Heart right ventricle (tissue), 16 donors: Measurements from ENCODE around the gene SSBP1. TPM values are rescaled to one million over a fixed set of nuclear protein-coding genes. Genes with fewer than 3 reads are reported as not detected.

Source experiments
- ATAC-seq, 8 donors: fragments of 200-7000 bp; cut with Tn5 transposase; one replicate each; pipeline ENCODE4 v1.9.1; 2020; ENCODE audit warnings: mild to moderate bottlenecking in 8 of 8, moderate library complexity in 8 of 8, moderate number of reproducible peaks in 1 of 8
- DNase-seq, 2 donors: peaks; one replicate each; pipeline ENCODE4 v3.0.0-alpha.2; 2020
- H3K27ac ChIP-seq, 10 donors: fragments of 200-600 bp; sonication (generic) in 2 of 10; one replicate each; pipeline versions ENCODE4 v1.5.0 to v1.8.0; 2020 to 2022; ENCODE audit warnings: mild to moderate bottlenecking in 3 of 10
- H3K27me3 ChIP-seq, 7 donors: fragments of 200-600 bp; one replicate each; pipeline ENCODE4 v1.8.0; 2021 to 2022; ENCODE audit warnings: mild to moderate bottlenecking in 2 of 7
- H3K36me3 ChIP-seq, 9 donors: fragments of 200-600 bp; sonication (generic) in 1 of 9; one replicate each; pipeline versions ENCODE4 v1.5.0 to v1.8.0; 2020 to 2022; ENCODE audit warnings: mild to moderate bottlenecking in 2 of 9
- H3K4me1 ChIP-seq, 9 donors: fragments of 200-600 bp; sonication (generic) in 1 of 9; one replicate each; pipeline versions ENCODE4 v1.5.0 to v1.8.0; 2020 to 2022; ENCODE audit warnings: mild to moderate bottlenecking in 4 of 9
- H3K4me3 ChIP-seq, 10 donors: fragments of 200-600 bp; sonication (generic) in 2 of 10; one replicate each; pipeline versions ENCODE4 v1.5.0 to v1.8.0; 2020 to 2022; ENCODE audit warnings: mild to moderate bottlenecking in 7 of 10, moderate library complexity in 2 of 10
- H3K9me3 ChIP-seq, 11 donors: fragments of 200-600 bp in 10 of 11; sonication (generic) in 2 of 11; one replicate each; pipeline versions ENCODE4 v1.5.0 to v1.8.0; 2013 to 2022; ENCODE audit warnings: mild to moderate bottlenecking in 2 of 11, control low read depth in 1 of 11, moderate library complexity in 1 of 11
- WGBS, 2 donors: extraction: QIAGEN DNeasy Blood & Tissue Kit; methylation state at CpG; one replicate each; pipeline ENCODE4 v1.1.7; 2013; ENCODE audit warnings: inconsistent platforms in 1 of 2; 5-methylcytosine and 5-hydroxymethylcytosine counted together
- intact Hi-C, 10 donors: fragments of 100-400 bp; cut with DNase I; formaldehyde crosslinking; loops; one replicate each; pipeline versions ENCODE4 v1.11.1 to v1.14.2; 2022
- polyA plus RNA-seq, 2 donors: library from polyadenylated mRNA; stranded (reverse); fragments of 200-250 nt; gene quantifications; one replicate each; pipeline ENCODE4 v1.2.3, GENCODE V29; 2013
- total RNA-seq, 10 donors: library from RNA; stranded (reverse); fragmentation: NEBNext Ultra II Directional in 3 of 10; extraction: Animal tissue kit (Norgen Biotek cat#: 25700) in 3 of 10; gene quantifications; one replicate each; pipeline versions ENCODE4 v1.2.1 to v1.2.4, GENCODE V29; 2021 to 2023
- TF ChIP-seq, protein P1 (sequence below), 9 donors: fragments of 200-600 bp; sonication (generic) in 2 of 9; IDR thresholded peaks; one replicate each; pipeline versions ENCODE4 v1.5.0 to v1.8.0; 2021 to 2022; ENCODE audit warnings: antibody characterized with exemption in 9 of 9, mild to moderate bottlenecking in 5 of 9, moderate library complexity in 1 of 9
- donor health status: Arrhythmogenic right ventricular cardiomyopathy.
- donor health status: ischemic (EF 13 %, LVEDD 7.1; RV severe dilation, severe dysfunction).
- donor health status: healthy with polysubstance abuse.
- donor health status: DM: no; HTN: yes; CAD: no.
- donor health status: DM: no; HTN: no; CAD: no.
- donor health status: ischemic (EF 25% LVEDD 6.9; RV normal size, moderate dysfunction).
- donor health status: ischemic (EF 25% LVEDD 5.7; RV mildly dilated, moderate dysfunction).
- donor health status: healthy.
- donor health status: DM: yes; HTN: yes; CAD: no.
- donor health status: Ischemic cardiomyopathy.
- donor health status: ischemic (EF 35%, LVEDD 5.7; RV mildly dilated, moderate dysfunction).
- donor health status: nonischemic (EF 11% LVEDD 7.7; RV severe dilation, severe dysfunction).
- donor health status: DM: yes; HTN: yes; CAD: no.
- donor health status: PGD.
- donor health status: ischemic (EF 29% LVEDD 5.4; RV normal size, mild dysfunction).
- donor health status: nonischemic (EF 23%, LVEDD 6.1; RV moderate dilation, normal function).

The SSBP1 gene
- total and polyA plus RNA-seq, 12 donors, result 97.4 to 256 (median 109) TPM

DNA sequence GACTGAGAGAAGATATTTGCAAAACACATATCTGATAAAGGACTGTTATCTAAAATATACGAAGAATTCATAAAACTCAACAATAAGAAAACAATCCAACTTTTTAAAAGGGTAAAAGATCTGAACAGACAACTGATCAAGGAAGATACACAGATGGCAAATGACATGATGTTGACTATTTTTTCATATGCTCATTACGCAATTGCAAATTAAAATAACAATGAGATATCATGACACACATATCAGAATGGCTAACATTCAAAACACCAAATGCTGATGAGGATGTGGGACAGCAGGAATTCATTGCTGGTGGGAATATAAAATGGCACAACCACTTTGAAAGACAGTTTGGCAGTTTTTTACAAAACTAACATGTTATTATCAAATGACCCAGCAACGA, 45.1 kb upstream of the SSBP1 start:
- TF ChIP-seq, protein P1, sequence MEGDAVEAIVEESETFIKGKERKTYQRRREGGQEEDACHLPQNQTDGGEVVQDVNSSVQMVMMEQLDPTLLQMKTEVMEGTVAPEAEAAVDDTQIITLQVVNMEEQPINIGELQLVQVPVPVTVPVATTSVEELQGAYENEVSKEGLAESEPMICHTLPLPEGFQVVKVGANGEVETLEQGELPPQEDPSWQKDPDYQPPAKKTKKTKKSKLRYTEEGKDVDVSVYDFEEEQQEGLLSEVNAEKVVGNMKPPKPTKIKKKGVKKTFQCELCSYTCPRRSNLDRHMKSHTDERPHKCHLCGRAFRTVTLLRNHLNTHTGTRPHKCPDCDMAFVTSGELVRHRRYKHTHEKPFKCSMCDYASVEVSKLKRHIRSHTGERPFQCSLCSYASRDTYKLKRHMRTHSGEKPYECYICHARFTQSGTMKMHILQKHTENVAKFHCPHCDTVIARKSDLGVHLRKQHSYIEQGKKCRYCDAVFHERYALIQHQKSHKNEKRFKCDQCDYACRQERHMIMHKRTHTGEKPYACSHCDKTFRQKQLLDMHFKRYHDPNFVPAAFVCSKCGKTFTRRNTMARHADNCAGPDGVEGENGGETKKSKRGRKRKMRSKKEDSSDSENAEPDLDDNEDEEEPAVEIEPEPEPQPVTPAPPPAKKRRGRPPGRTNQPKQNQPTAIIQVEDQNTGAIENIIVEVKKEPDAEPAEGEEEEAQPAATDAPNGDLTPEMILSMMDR (IDR thresholded peaks at IDR 0.05), result no peak
- peaks cover 0 to 5% (median 0%) of the 10 kb centered on the region in 9 donors for H3K36me3 ChIP-seq
- no peaks in the 10 kb centered on the region for H3K27me3 ChIP-seq
- no peak overlapping the region for H3K27ac ChIP-seq
- WGBS, 2 donors, result 89 to 92% methylated on average over 3 of the region's 3 CpGs
- no peaks in the 10 kb centered on the region for H3K9me3 ChIP-seq
- DNase-seq (no peak), ATAC-seq (no peak)
- peaks cover 0 to 39% (median 25%) of the 10 kb centered on the region in 9 donors for H3K4me1 ChIP-seq
- H3K4me3 ChIP-seq, result no peak overlapping the region
- intact Hi-C loops, result no loop called here

DNA sequence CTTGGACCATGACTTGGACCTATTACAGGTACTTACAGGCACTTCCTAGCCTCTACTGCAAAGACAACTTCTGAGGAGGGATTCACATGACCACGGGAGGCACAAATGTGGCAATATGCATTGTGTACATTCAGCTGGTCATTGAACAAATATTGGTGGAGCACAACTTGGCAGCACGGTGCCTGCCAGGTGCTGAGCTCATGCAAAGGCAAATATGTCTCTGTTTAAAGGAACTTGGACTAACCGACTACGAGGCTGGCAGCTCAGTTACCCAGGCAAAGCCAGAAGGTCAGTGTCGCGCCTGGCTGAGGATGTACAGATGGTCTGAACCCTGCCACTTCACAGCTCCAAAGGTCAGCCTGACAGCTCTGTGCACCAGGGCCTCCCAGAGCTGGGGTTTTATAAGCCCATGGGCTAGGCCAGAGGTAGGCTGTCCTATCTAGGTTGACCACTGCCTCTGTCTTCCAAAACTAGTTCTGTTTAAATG, 42.3 kb upstream of the SSBP1 start:
- Histone ChIP-seq H3K36me3 (no peaks in the 10 kb centered on the region), H3K4me3 (no peak overlapping the region), H3K4me1 (peaks cover 0 to 56% (median 35%) of the 10 kb centered on the region in 9 donors), H3K27ac (peak overlapping the region in 1 of 10 donors; percentile 33), H3K9me3 (no peaks in the 10 kb centered on the region), H3K27me3 (no peaks in the 10 kb centered on the region)
- TF ChIP-seq, protein P1 (IDR thresholded peaks at IDR 0.05), result no peak
- ATAC-seq (peak in 1 of 8 donors; percentile 41), DNase-seq (no peak)
- 79 to 90% methylated on average over 6 of the region's 6 CpGs for WGBS, 2 donors
- intact Hi-C loops, result no loop called here

DNA sequence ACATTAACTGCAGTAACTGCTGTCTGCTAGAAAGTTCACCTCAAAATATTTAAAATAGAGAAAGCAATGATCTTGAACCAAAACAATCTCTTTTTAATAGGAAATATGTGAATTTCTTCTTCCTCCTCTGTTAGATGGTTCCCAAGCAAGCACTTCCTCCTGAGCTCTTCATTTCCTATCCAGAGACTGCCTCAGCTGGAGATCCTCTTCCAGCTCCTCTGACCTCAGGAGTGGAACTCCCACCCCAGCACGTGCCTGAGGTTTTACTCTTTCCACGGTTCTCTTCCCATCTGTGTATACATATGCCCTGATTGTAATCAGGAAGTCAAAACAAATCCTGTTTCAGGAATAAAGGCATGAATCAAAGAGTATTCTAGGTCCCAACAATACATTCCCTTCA, 41.8 kb upstream of the SSBP1 start:
- WGBS, 2 donors, result 31 to 38% methylated on average over 2 of the region's 2 CpGs
- Histone ChIP-seq H3K4me3 (no peak overlapping the region), H3K27me3 (no peaks in the 10 kb centered on the region), H3K4me1 (peaks cover 0 to 58% (median 38%) of the 10 kb centered on the region in 9 donors), H3K36me3 (no peaks in the 10 kb centered on the region), H3K27ac (peak overlapping the region in 1 of 10 donors; percentile 33), H3K9me3 (no peaks in the 10 kb centered on the region)
- TF ChIP-seq, protein P1 (IDR thresholded peaks at IDR 0.05), result no peak
- no peak for DNase-seq
- ATAC-seq, result peak in 1 of 8 donors; percentile 29
- intact Hi-C loops, result no loop called here

DNA sequence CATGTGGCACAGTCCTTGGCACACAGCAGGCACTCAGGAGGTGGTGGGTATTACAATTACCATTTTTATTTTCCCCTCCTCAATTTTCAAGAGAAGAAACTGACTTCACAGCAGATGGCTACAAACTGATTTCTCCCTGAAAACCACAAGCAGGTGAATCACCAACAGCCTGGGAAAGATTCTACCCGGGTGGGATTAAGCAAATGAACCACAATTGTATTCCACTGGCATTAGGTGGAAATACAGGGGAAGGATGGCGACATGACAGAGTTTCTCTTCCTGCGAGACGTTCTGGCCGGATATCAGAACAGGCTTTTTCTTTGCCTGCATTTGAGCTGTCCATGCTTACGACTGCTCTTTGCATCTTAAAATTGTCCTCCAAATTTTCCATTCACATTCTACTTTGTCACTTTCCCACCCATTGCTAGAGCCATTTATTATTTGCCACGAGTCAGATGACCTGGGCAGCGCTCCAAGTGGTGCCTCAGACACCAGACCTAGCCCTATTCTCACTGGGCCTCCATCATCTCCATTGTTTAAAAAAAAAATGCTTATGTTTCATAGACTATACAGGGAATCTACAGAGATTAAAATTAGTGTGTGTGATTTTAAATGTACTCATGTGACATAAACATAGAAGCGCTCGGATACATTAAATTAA, 40.8 kb upstream of the SSBP1 start:
- intact Hi-C loops, result no loop called here

More for the DNA sequence above, 40.8 kb upstream of the SSBP1 start:
- peaks cover 0 to 60% (median 39%) of the 10 kb centered on the region in 9 donors for H3K4me1 ChIP-seq
- no peak for ATAC-seq
- TF ChIP-seq, protein P1 (IDR thresholded peaks at IDR 0.05), result no peak
- no peaks in the 10 kb centered on the region for H3K36me3 ChIP-seq
- no peaks in the 10 kb centered on the region for H3K9me3 ChIP-seq
- 76 to 78% methylated on average over 10 of the region's 10 CpGs for WGBS, 2 donors
- no peak for DNase-seq
- H3K4me3 ChIP-seq, result no peak overlapping the region
- H3K27me3 ChIP-seq, result no peaks in the 10 kb centered on the region
- H3K27ac ChIP-seq, result no peak overlapping the region
